NCI-H774 (cell line): ENCODE measurements around the gene PCBD2.

Experiments used
- DNase-seq: peaks from one replicate; lab custom pipeline; 2025; lab: John Stamatoyannopoulos, UW

Gene PCBD2

GRCh38 chr5:135007749-135008363 is 102.9 kb downstream of the PCBD2 start:
- DNase-seq: no peak

GRCh38 chr5:135008556-135008955 is 103.6 kb downstream of the PCBD2 start:
- DNase-seq: no peak

- peak; percentile 43 for DNase-seq
Measured at GRCh38 chr5:135008981-135009735, 104.2 kb downstream of the PCBD2 start.

GRCh38 chr5:135009736-135010501 is 105.0 kb downstream of the PCBD2 start:
- no peak for DNase-seq

- no peak for DNase-seq
Measured at GRCh38 chr5:135010502-135011354, 105.8 kb downstream of the PCBD2 start.

GRCh38 chr5:135011355-135012032 is 106.6 kb downstream of the PCBD2 start:
- no peak for DNase-seq

GRCh38 chr5:135012033-135012588 is 107.2 kb downstream of the PCBD2 start:
- DNase-seq: no peak
